ENCODE measurements around the gene DHX35. TPM values are rescaled to one million over a fixed set of nuclear protein-coding genes. Genes with fewer than 3 reads are reported as not detected.

DHX35 gene
- polyA plus RNA-seq, 3 donors, result 1.6 to 11.2 (median 2.7) TPM

- TF ChIP-seq CTCF (IDR thresholded peaks at IDR 0.05), result peak; percentile 99
- Mint-ChIP-seq H3K27ac (peak overlapping the region in 4 of 7 donors; percentile 14 to 76 (median 34)), H3K36me3 (no peaks in the 10 kb centered on the region), H3K4me1 (peaks cover 8% of the 10 kb centered on the region), H3K9me3 (no peaks in the 10 kb centered on the region), H3K4me3 (peak overlapping the region; percentile 89 to 97), H3K27me3 (ENCODE audit: low read depth in 3 of 3) (peaks cover 4 to 9% (median 5%) of the 10 kb centered on the region in 3 donors)
- peaks cover 9 to 13% of the 10 kb centered on the region in 2 donors for H3K4me1 ChIP-seq (ENCODE audit: control insufficient read depth in 1 of 2, insufficient read depth in 2 of 2, low read length in 2 of 2)
- H3K9ac ChIP-seq (ENCODE audit: insufficient read depth, low read length, poor library complexity, severe bottlenecking), result peak overlapping the region; percentile 75
- H3K27ac ChIP-seq (ENCODE audit: low read depth in 1 of 2, low read length in 2 of 2), result peak overlapping the region in 1 of 2 donors; percentile 64
- WGBS (ENCODE audit: insufficient coverage), result 1% methylated on average over 68 of the region's 69 CpGs
- H3K27me3 ChIP-seq (ENCODE audit: control insufficient read depth in 2 of 2, insufficient read depth in 2 of 2, low read length in 2 of 2), result no peaks in the 10 kb centered on the region
- no peaks in the 10 kb centered on the region for H3K79me2 ChIP-seq (ENCODE audit: insufficient read depth, low read length)
- intact Hi-C loops (cut with micrococcal nuclease), result loop anchor here (10.0 kb wide), 2 partner anchors 115 to 405 kb away; no protein-coding TSS in a partner anchor
- peak overlapping the region; percentile 46 to 95 (median 68) for H3K4me3 ChIP-seq (replicated peaks in 1 of 3; ENCODE audit: low read depth in 2 of 3, low read length in 3 of 3)
- peak overlapping the region; percentile 99 for H2AFZ ChIP-seq (ENCODE audit: insufficient read depth, low read depth, low read length, poor library complexity, severe bottlenecking)
- no peaks in the 10 kb centered on the region for H3K9me3 ChIP-seq (replicated peaks in 1 of 2; ENCODE audit: control insufficient read depth in 1 of 2, insufficient read depth in 1 of 2, low read length in 2 of 2)
- peak; percentile 60 to 72 (median 71) for DNase-seq
- H3K36me3 ChIP-seq (replicated peaks in 1 of 2; ENCODE audit: control insufficient read depth in 1 of 2, insufficient read depth in 2 of 2, low read length in 2 of 2), result no peaks in the 10 kb centered on the region
- peak overlapping the region; percentile 89 for H3K4me2 ChIP-seq (replicated peaks; ENCODE audit: extremely low read depth, low read length, poor library complexity, severe bottlenecking)
- no peaks in the 10 kb centered on the region for H4K20me1 ChIP-seq (ENCODE audit: insufficient read depth, low read length)
These were observed 87.8 kb downstream of the DHX35 start for GRCh38 chr20:39049684-39050554.

GRCh38 chr20:39050555-39050902, 88.4 kb downstream of the DHX35 start:
- no peak for TF ChIP-seq CTCF (IDR thresholded peaks at IDR 0.05)
- intact Hi-C loops (cut with micrococcal nuclease), result loop anchor here in 1 of 2 donors (10.0 kb wide), 1 partner anchor 406 kb away; no protein-coding TSS in a partner anchor
- Mint-ChIP-seq H3K4me1 (peaks cover 8% of the 10 kb centered on the region), H3K27me3 (ENCODE audit: low read depth in 3 of 3) (peaks cover 4 to 11% (median 7%) of the 10 kb centered on the region in 3 donors), H3K27ac (no peak overlapping the region), H3K36me3 (no peaks in the 10 kb centered on the region), H3K4me3 (peak overlapping the region; percentile 89 to 97), H3K9me3 (no peaks in the 10 kb centered on the region)
- DNase-seq, result no peak
- H3K4me2 ChIP-seq (replicated peaks; ENCODE audit: extremely low read depth, low read length, poor library complexity, severe bottlenecking), result peak overlapping the region; percentile 89
- H3K4me1 ChIP-seq (ENCODE audit: control insufficient read depth in 1 of 2, insufficient read depth in 2 of 2, low read length in 2 of 2), result peaks cover 9 to 13% of the 10 kb centered on the region in 2 donors
- no CpG with 5 or more reads among the region's 4 CpGs for WGBS (ENCODE audit: insufficient coverage)
- no peaks in the 10 kb centered on the region for H3K9me3 ChIP-seq (replicated peaks in 1 of 2; ENCODE audit: control insufficient read depth in 1 of 2, insufficient read depth in 1 of 2, low read length in 2 of 2)
- H3K4me3 ChIP-seq (replicated peaks in 1 of 3; ENCODE audit: low read depth in 2 of 3, low read length in 3 of 3), result peak overlapping the region in 1 of 3 experiments; percentile 95
- peak overlapping the region; percentile 75 for H3K9ac ChIP-seq (ENCODE audit: insufficient read depth, low read length, poor library complexity, severe bottlenecking)
- no peak overlapping the region for H3K27ac ChIP-seq (ENCODE audit: low read depth in 1 of 2, low read length in 2 of 2)
- no peaks in the 10 kb centered on the region for H3K79me2 ChIP-seq (ENCODE audit: insufficient read depth, low read length)
- H3K27me3 ChIP-seq (ENCODE audit: control insufficient read depth in 2 of 2, insufficient read depth in 2 of 2, low read length in 2 of 2), result no peaks in the 10 kb centered on the region
- peak overlapping the region; percentile 99 for H2AFZ ChIP-seq (ENCODE audit: insufficient read depth, low read depth, low read length, poor library complexity, severe bottlenecking)
- no peaks in the 10 kb centered on the region for H3K36me3 ChIP-seq (replicated peaks in 1 of 2; ENCODE audit: control insufficient read depth in 1 of 2, insufficient read depth in 2 of 2, low read length in 2 of 2)
- no peaks in the 10 kb centered on the region for H4K20me1 ChIP-seq (ENCODE audit: insufficient read depth, low read length)

Measured in CD14-positive monocyte (primary cell).